Measurements from ENCODE around the gene XIRP2.

XIRP2 gene

GRCh38 chr2:166972418-166972817, 84.1 kb downstream of the XIRP2 start:
- no peak overlapping the region for H4K8ac ChIP-seq (ENCODE audit: low read depth, low read length)
- H3K79me1 ChIP-seq (ENCODE audit: low read depth, low read length) = no peaks in the 10 kb centered on the region
- no peak overlapping the region for H3K4me2 ChIP-seq (ENCODE audit: insufficient read depth, low read length, poor library complexity, severe bottlenecking)
- H4K91ac ChIP-seq (ENCODE audit: low read depth, low read length, poor library complexity) = no peak overlapping the region
- H3K36me3 ChIP-seq (replicated peaks in 1 of 2; ENCODE audit: control insufficient read depth in 2 of 2, insufficient read depth in 2 of 2, low read length in 2 of 2) = no peaks in the 10 kb centered on the region
- no peak overlapping the region for H2BK15ac ChIP-seq (ENCODE audit: low read length)
- H3K4ac ChIP-seq (ENCODE audit: low read length) = no peak overlapping the region
- DNase-seq (ENCODE audit: low spot score) = no peak
- H3K27me3 ChIP-seq (ENCODE audit: control insufficient read depth in 3 of 3, insufficient read depth in 3 of 3, low read depth in 1 of 3, low read length in 3 of 3) = no peaks in the 10 kb centered on the region
- H2AK5ac ChIP-seq (ENCODE audit: low read depth, low read length) = no peak overlapping the region
- no peaks in the 10 kb centered on the region for H3K4me1 ChIP-seq (ENCODE audit: control insufficient read depth in 2 of 2, insufficient read depth in 1 of 2, low read depth in 1 of 2, low read length in 2 of 2)
- no peak overlapping the region for H3K18ac ChIP-seq (ENCODE audit: low read length)
- H2BK120ac ChIP-seq (ENCODE audit: low read depth, low read length) = no peak overlapping the region
- no peak overlapping the region for H2BK12ac ChIP-seq (ENCODE audit: low read length)
- H3K9ac ChIP-seq (ENCODE audit: low read depth, low read length, poor library complexity) = no peak overlapping the region
- H3K23ac ChIP-seq (ENCODE audit: low read depth, low read length, poor library complexity) = no peak overlapping the region
- H3K14ac ChIP-seq (ENCODE audit: low read length) = no peak overlapping the region
- no peaks in the 10 kb centered on the region for H3K9me3 ChIP-seq (replicated peaks in 1 of 2; ENCODE audit: control insufficient read depth in 2 of 2, insufficient read depth in 1 of 2, low read depth in 1 of 2, low read length in 2 of 2)
- peak overlapping the region; percentile 15 for H2AFZ ChIP-seq (ENCODE audit: low read length)
- no peak overlapping the region for H3K27ac ChIP-seq (replicated peaks; ENCODE audit: low read length)
- no peak overlapping the region for H3K4me3 ChIP-seq (ENCODE audit: low read length in 2 of 2)
- no peak overlapping the region for H2BK5ac ChIP-seq (ENCODE audit: low read length)

- Histone ChIP-seq H2AFZ (ENCODE audit: low read length) (no peak overlapping the region), H2BK12ac (ENCODE audit: low read length) (no peak overlapping the region), H4K91ac (ENCODE audit: low read depth, low read length, poor library complexity) (no peak overlapping the region), H3K14ac (ENCODE audit: low read length) (no peak overlapping the region), H3K4me1 (ENCODE audit: control insufficient read depth in 2 of 2, insufficient read depth in 1 of 2, low read depth in 1 of 2, low read length in 2 of 2) (no peaks in the 10 kb centered on the region), H2BK120ac (ENCODE audit: low read depth, low read length) (no peak overlapping the region), H4K8ac (ENCODE audit: low read depth, low read length) (no peak overlapping the region), H3K27me3 (ENCODE audit: control insufficient read depth in 3 of 3, insufficient read depth in 3 of 3, low read depth in 1 of 3, low read length in 3 of 3) (no peaks in the 10 kb centered on the region), H3K79me1 (ENCODE audit: low read depth, low read length) (no peaks in the 10 kb centered on the region), H3K4ac (ENCODE audit: low read length) (no peak overlapping the region), H3K9me3 (replicated peaks in 1 of 2; ENCODE audit: control insufficient read depth in 2 of 2, insufficient read depth in 1 of 2, low read depth in 1 of 2, low read length in 2 of 2) (no peaks in the 10 kb centered on the region), H3K4me2 (ENCODE audit: insufficient read depth, low read length, poor library complexity, severe bottlenecking) (no peak overlapping the region), H3K27ac (replicated peaks; ENCODE audit: low read length) (no peak overlapping the region), H3K9ac (ENCODE audit: low read depth, low read length, poor library complexity) (no peak overlapping the region), H2BK15ac (ENCODE audit: low read length) (no peak overlapping the region), H2BK5ac (ENCODE audit: low read length) (no peak overlapping the region), H3K4me3 (ENCODE audit: low read length in 2 of 2) (no peak overlapping the region), H3K18ac (ENCODE audit: low read length) (no peak overlapping the region), H3K23ac (ENCODE audit: low read depth, low read length, poor library complexity) (no peak overlapping the region), H2AK5ac (ENCODE audit: low read depth, low read length) (no peak overlapping the region), H3K36me3 (replicated peaks in 1 of 2; ENCODE audit: control insufficient read depth in 2 of 2, insufficient read depth in 2 of 2, low read length in 2 of 2) (no peaks in the 10 kb centered on the region)
- DNase-seq (ENCODE audit: low spot score) = no peak
Measured at GRCh38 chr2:166984188-166984587, 95.9 kb downstream of the XIRP2 start.

GRCh38 chr2:166984797-166985196, 96.5 kb downstream of the XIRP2 start:
- H3K27me3 ChIP-seq (ENCODE audit: control insufficient read depth in 3 of 3, insufficient read depth in 3 of 3, low read depth in 1 of 3, low read length in 3 of 3) = no peaks in the 10 kb centered on the region
- H2BK5ac ChIP-seq (ENCODE audit: low read length) = no peak overlapping the region
- no peak overlapping the region for H3K14ac ChIP-seq (ENCODE audit: low read length)
- no peak overlapping the region for H2AFZ ChIP-seq (ENCODE audit: low read length)
- H3K23ac ChIP-seq (ENCODE audit: low read depth, low read length, poor library complexity) = no peak overlapping the region
- no peak overlapping the region for H3K4me2 ChIP-seq (ENCODE audit: insufficient read depth, low read length, poor library complexity, severe bottlenecking)
- no peak overlapping the region for H2BK12ac ChIP-seq (ENCODE audit: low read length)
- H3K9me3 ChIP-seq (replicated peaks in 1 of 2; ENCODE audit: control insufficient read depth in 2 of 2, insufficient read depth in 1 of 2, low read depth in 1 of 2, low read length in 2 of 2) = no peaks in the 10 kb centered on the region
- H2BK120ac ChIP-seq (ENCODE audit: low read depth, low read length) = no peak overlapping the region
- no peak for DNase-seq (ENCODE audit: low spot score)
- no peak overlapping the region for H4K8ac ChIP-seq (ENCODE audit: low read depth, low read length)
- H3K4me1 ChIP-seq (ENCODE audit: control insufficient read depth in 2 of 2, insufficient read depth in 1 of 2, low read depth in 1 of 2, low read length in 2 of 2) = no peaks in the 10 kb centered on the region
- H4K91ac ChIP-seq (ENCODE audit: low read depth, low read length, poor library complexity) = no peak overlapping the region
- H3K4me3 ChIP-seq (ENCODE audit: low read length in 2 of 2) = no peak overlapping the region
- no peak overlapping the region for H3K18ac ChIP-seq (ENCODE audit: low read length)
- H3K27ac ChIP-seq (replicated peaks; ENCODE audit: low read length) = no peak overlapping the region
- H2BK15ac ChIP-seq (ENCODE audit: low read length) = no peak overlapping the region
- no peak overlapping the region for H2AK5ac ChIP-seq (ENCODE audit: low read depth, low read length)
- no peak overlapping the region for H3K4ac ChIP-seq (ENCODE audit: low read length)
- H3K9ac ChIP-seq (ENCODE audit: low read depth, low read length, poor library complexity) = no peak overlapping the region
- no peaks in the 10 kb centered on the region for H3K36me3 ChIP-seq (replicated peaks in 1 of 2; ENCODE audit: control insufficient read depth in 2 of 2, insufficient read depth in 2 of 2, low read length in 2 of 2)
- H3K79me1 ChIP-seq (ENCODE audit: low read depth, low read length) = no peaks in the 10 kb centered on the region

- no peak overlapping the region for H3K18ac ChIP-seq (ENCODE audit: low read length)
- no peak overlapping the region for H2BK120ac ChIP-seq (ENCODE audit: low read depth, low read length)
- H3K4ac ChIP-seq (ENCODE audit: low read length) = no peak overlapping the region
- no peak overlapping the region for H3K4me2 ChIP-seq (ENCODE audit: insufficient read depth, low read length, poor library complexity, severe bottlenecking)
- no peak overlapping the region for H2BK15ac ChIP-seq (ENCODE audit: low read length)
- no peak overlapping the region for H3K23ac ChIP-seq (ENCODE audit: low read depth, low read length, poor library complexity)
- H2BK5ac ChIP-seq (ENCODE audit: low read length) = no peak overlapping the region
- no peaks in the 10 kb centered on the region for H3K79me1 ChIP-seq (ENCODE audit: low read depth, low read length)
- H3K9me3 ChIP-seq (replicated peaks in 1 of 2; ENCODE audit: control insufficient read depth in 2 of 2, insufficient read depth in 1 of 2, low read depth in 1 of 2, low read length in 2 of 2) = no peaks in the 10 kb centered on the region
- H3K4me1 ChIP-seq (ENCODE audit: control insufficient read depth in 2 of 2, insufficient read depth in 1 of 2, low read depth in 1 of 2, low read length in 2 of 2) = no peaks in the 10 kb centered on the region
- H2AFZ ChIP-seq (ENCODE audit: low read length) = no peak overlapping the region
- H4K8ac ChIP-seq (ENCODE audit: low read depth, low read length) = no peak overlapping the region
- DNase-seq (ENCODE audit: low spot score) = no peak
- H2AK5ac ChIP-seq (ENCODE audit: low read depth, low read length) = no peak overlapping the region
- H4K91ac ChIP-seq (ENCODE audit: low read depth, low read length, poor library complexity) = no peak overlapping the region
- no peak overlapping the region for H2BK12ac ChIP-seq (ENCODE audit: low read length)
- H3K27ac ChIP-seq (replicated peaks; ENCODE audit: low read length) = no peak overlapping the region
- H3K27me3 ChIP-seq (ENCODE audit: control insufficient read depth in 3 of 3, insufficient read depth in 3 of 3, low read depth in 1 of 3, low read length in 3 of 3) = no peaks in the 10 kb centered on the region
- WGBS, 2 donors (ENCODE audit: extremely low coverage in 2 of 2, insufficient read length in 2 of 2, insufficient replicate concordance in 1 of 2) = no CpG with 5 or more reads among the region's 12 CpGs
- no peak overlapping the region for H3K9ac ChIP-seq (ENCODE audit: low read depth, low read length, poor library complexity)
- H3K14ac ChIP-seq (ENCODE audit: low read length) = no peak overlapping the region
- H3K36me3 ChIP-seq (replicated peaks in 1 of 2; ENCODE audit: control insufficient read depth in 2 of 2, insufficient read depth in 2 of 2, low read length in 2 of 2) = no peaks in the 10 kb centered on the region
- H3K4me3 ChIP-seq (ENCODE audit: low read length in 2 of 2) = no peak overlapping the region
Measured at GRCh38 chr2:166994588-166995336, 106.5 kb downstream of the XIRP2 start.

All from neuronal stem cell (in vitro differentiated cells).